H1 (cell line): ENCODE measurements around the gene HDAC7. TPM values are rescaled to one million over a fixed set of nuclear protein-coding genes. Genes with fewer than 3 reads are reported as not detected.

Source experiments
- CTCF ChIA-PET: fragments of 300-600 bp; sonication (Branson Sonifier 250); formaldehyde crosslinking; loops from one replicate; lab custom pipeline; 2021; ENCODE audit not compliant: partially characterized antibody; lab: Charles Lee
- POLR2A ChIA-PET: fragments of 300-600 bp; sonication (Branson Sonifier 250); formaldehyde crosslinking; loops from one replicate; lab custom pipeline; 2021; ENCODE audit warnings: inconsistent platforms; ENCODE audit not compliant: partially characterized antibody; lab: Charles Lee
- DNase-seq, 2 experiments: peaks; one replicate each; pipeline versions ENCODE4 v3.0.0 to v3.0.0-alpha.2; 2010 to 2022; ENCODE audit warnings: low spot score in 2 of 2, low read depth in 1 of 2, mixed read lengths in 1 of 2
- FAIRE-seq: peaks from 2 replicates; lab custom pipeline; 2011; peaks lifted over from hg19 to GRCh38; lab: Jason Lieb, UNC
- H2AFZ ChIP-seq: 2 replicates; pipeline ENCODE4 v1.8.1; 2012; ENCODE audit warnings: low read length, inconsistent platforms
- H2AK5ac ChIP-seq: 2 replicates; pipeline ENCODE4 v1.6.1; 2013; ENCODE audit warnings: low read depth, low read length
- H2BK120ac ChIP-seq: replicated peaks from 2 replicates; pipeline ENCODE3; 2013; ENCODE audit warnings: low read depth, low read length, inconsistent platforms
- H2BK12ac ChIP-seq: 2 replicates; pipeline ENCODE4 v1.6.1; 2013; ENCODE audit warnings: low read depth, low read length
- H2BK15ac ChIP-seq: 2 replicates; pipeline ENCODE4 v1.6.1; 2013; ENCODE audit warnings: low read length
- H2BK20ac ChIP-seq: 2 replicates; pipeline ENCODE4 v1.6.1; 2013; ENCODE audit warnings: low read length
- H2BK5ac ChIP-seq: 2 replicates; pipeline ENCODE4 v1.6.1; 2013; ENCODE audit warnings: low read depth, low read length
- H3K14ac ChIP-seq: 2 replicates; pipeline ENCODE4 v1.6.1; 2013; ENCODE audit warnings: inconsistent platforms; ENCODE audit not compliant: insufficient read length
- H3K18ac ChIP-seq: 2 replicates; pipeline ENCODE4 v1.6.1; 2013; ENCODE audit warnings: low read length; ENCODE audit errors: extremely low read depth
- H3K23ac ChIP-seq: 2 replicates; pipeline ENCODE4 v1.6.1; 2013; ENCODE audit warnings: inconsistent platforms; ENCODE audit not compliant: insufficient read length
- H3K23me2 ChIP-seq: 2 replicates; pipeline ENCODE4 v1.6.1; 2013; ENCODE audit warnings: low read depth, low read length
- H3K27ac ChIP-seq: 2 replicates; pipeline ENCODE4 v1.6.1; 2011; ENCODE audit warnings: low read depth, low read length, inconsistent platforms
- H3K27me3 ChIP-seq, 4 experiments: replicated peaks in 1 of 4; 1 replicate in 1 of 4; 2 replicates in 3 of 4; pipeline versions ENCODE4 v1.6.1 to v1.8.1; 2011 to 2013; ENCODE audit warnings: low read length in 3 of 4, mild to moderate bottlenecking in 3 of 4, inconsistent platforms in 2 of 4, mixed read lengths in 2 of 4, moderate library complexity in 1 of 4; ENCODE audit not compliant: control insufficient read depth in 3 of 4, insufficient read depth in 3 of 4; ENCODE audit errors: extremely low read depth in 1 of 4
- H3K36me3 ChIP-seq, 4 experiments: 2 replicates each; pipeline versions ENCODE4 v1.6.1 to v1.8.1; 2011 to 2013; ENCODE audit warnings: mild to moderate bottlenecking in 4 of 4, low read length in 3 of 4, moderate library complexity in 2 of 4, control low read depth in 1 of 4, inconsistent platforms in 1 of 4; ENCODE audit not compliant: insufficient read depth in 4 of 4, control insufficient read depth in 2 of 4
- H3K4ac ChIP-seq: replicated peaks from 2 replicates; pipeline ENCODE3; 2013; ENCODE audit warnings: low read length, low read depth, mixed read lengths, inconsistent platforms; ENCODE audit not compliant: insufficient read length
- H3K4me1 ChIP-seq, 4 experiments: replicated peaks in 1 of 4; 1 replicate in 1 of 4; 2 replicates in 3 of 4; pipeline versions ENCODE4 v1.6.1 to v1.8.1; 2011 to 2013; ENCODE audit warnings: low read length in 3 of 4, inconsistent platforms in 2 of 4, mixed read lengths in 1 of 4; ENCODE audit not compliant: insufficient read depth in 4 of 4, control insufficient read depth in 3 of 4
- H3K4me2 ChIP-seq, 2 experiments: 2 replicates each; pipeline versions ENCODE4 v1.6.1 to v1.8.1; 2011 to 2013; ENCODE audit warnings: low read depth in 2 of 2, low read length in 2 of 2, control low read depth in 1 of 2, inconsistent platforms in 1 of 2, mild to moderate bottlenecking in 1 of 2; ENCODE audit not compliant: insufficient read depth in 1 of 2
- H3K4me3 ChIP-seq, 4 experiments: fragments of 200-600, 300-600 bp in 1 of 4; sonication (generic), shearing (Covaris generic), sonication (Bioruptor Twin) in 1 of 4; 2 replicates each; pipeline versions ENCODE4 v1.5.1 to v1.8.1; 2011 to 2016; ENCODE audit warnings: low read length in 4 of 4, low read depth in 3 of 4, control low read depth in 2 of 4, inconsistent platforms in 2 of 4, mild to moderate bottlenecking in 2 of 4, mixed read lengths in 1 of 4, moderate library complexity in 1 of 4; ENCODE audit not compliant: insufficient read depth in 2 of 4; ENCODE audit errors: extremely low read depth in 1 of 4
- H3K56ac ChIP-seq: replicated peaks from 2 replicates; pipeline ENCODE3; 2013; ENCODE audit warnings: low read depth, mild to moderate bottlenecking, mixed read lengths, low read length, inconsistent platforms; ENCODE audit not compliant: insufficient read length
- H3K79me1 ChIP-seq: 2 replicates; pipeline ENCODE4 v1.6.1; 2013; ENCODE audit warnings: low read depth, low read length, control low read depth
- H3K79me2 ChIP-seq, 2 experiments: 2 replicates each; pipeline versions ENCODE4 v1.6.1 to v1.8.1; 2012 to 2013; ENCODE audit warnings: low read length in 2 of 2, mild to moderate bottlenecking in 2 of 2, inconsistent platforms in 1 of 2; ENCODE audit not compliant: insufficient read depth in 2 of 2, control insufficient read depth in 1 of 2
- H3K9ac ChIP-seq, 4 experiments: replicated peaks in 1 of 4; 1 replicate in 1 of 4; 2 replicates in 3 of 4; pipeline versions ENCODE4 v1.6.1 to v1.8.1; 2011 to 2013; ENCODE audit warnings: low read depth in 3 of 4, low read length in 3 of 4, control low read depth in 2 of 4, mild to moderate bottlenecking in 2 of 4, moderate library complexity in 2 of 4, inconsistent platforms in 1 of 4; ENCODE audit errors: extremely low read depth in 1 of 4
- H3K9me3 ChIP-seq, 2 experiments: 2 replicates each; pipeline versions ENCODE4 v1.6.1 to v1.8.1; 2012 to 2013; ENCODE audit warnings: mild to moderate bottlenecking in 2 of 2, moderate library complexity in 2 of 2, control low read depth in 1 of 2, inconsistent platforms in 1 of 2, low read depth in 1 of 2, low read length in 1 of 2, mixed read lengths in 1 of 2; ENCODE audit not compliant: insufficient read depth in 2 of 2
- H4K20me1 ChIP-seq, 2 experiments: replicated peaks in 1 of 2; 2 replicates each; pipeline versions ENCODE3 to v1.8.1; 2011 to 2013; ENCODE audit warnings: inconsistent platforms in 2 of 2, low read length in 2 of 2, mild to moderate bottlenecking in 1 of 2; ENCODE audit not compliant: insufficient read depth in 2 of 2, control insufficient read depth in 1 of 2
- H4K5ac ChIP-seq: 2 replicates; pipeline ENCODE4 v1.6.1; 2013; ENCODE audit warnings: low read length, low read depth, mixed read lengths, inconsistent platforms; ENCODE audit not compliant: insufficient read length
- H4K8ac ChIP-seq: 2 replicates; pipeline ENCODE4 v1.8.0; 2013; ENCODE audit warnings: mild to moderate bottlenecking, moderate library complexity, low read length, inconsistent platforms; ENCODE audit not compliant: insufficient read depth; ENCODE audit errors: extremely low read depth
- H4K91ac ChIP-seq: replicated peaks from 2 replicates; pipeline ENCODE3; 2013; ENCODE audit warnings: low read length, mixed read lengths, inconsistent platforms; ENCODE audit not compliant: insufficient read length
- CBX5 ChIP-seq: fragments of 300-800, 300-1000 bp; sonication (generic); IDR thresholded peaks from 2 replicates; pipeline ENCODE4 v1.7.1; 2016; ENCODE audit warnings: antibody characterized with exemption, low read length, low read depth
- CEBPB ChIP-seq: IDR thresholded peaks from 2 replicates; pipeline ENCODE4 v1.6.1; 2012; ENCODE audit warnings: low read depth, low read length
- GTF2F1 ChIP-seq: IDR thresholded peaks from 2 replicates; pipeline ENCODE4 v1.6.1; 2012; ENCODE audit warnings: low read depth, low read length, improper control_type of control experiment, borderline replicate concordance
- WGBS, 2 experiments: shearing (Covaris generic) in 1 of 2; methylation state at CpG; one replicate each; pipeline versions ENCODE4 v1.1.6 to v1.1.7; 2013 to 2015; ENCODE audit warnings: low lambda C conversion rate in 2 of 2, mixed read lengths in 2 of 2, inconsistent platforms in 1 of 2, low coverage in 1 of 2, missing lambda C conversion rate in 1 of 2; ENCODE audit not compliant: insufficient replicate concordance in 2 of 2, insufficient coverage in 1 of 2, insufficient read length in 1 of 2; ENCODE audit errors: extremely low coverage in 1 of 2, missing lambda C conversion rate in 1 of 2; 5-methylcytosine and 5-hydroxymethylcytosine counted together
- polyA plus RNA-seq, 7 experiments: library from polyadenylated mRNA; depleted of rRNA in 3 of 7; stranded (reverse) in 5 of 7; unstranded in 2 of 7; fragments of >200 nt in 5 of 7; fragments of 200-250 nt in 2 of 7; gene quantifications; 1 replicate in 5 of 7; 2 replicates in 1 of 7; 4 replicates in 1 of 7; pipeline versions ENCODE4 v1.2.1 to v1.2.3, GENCODE V29; 2011 to 2013; ENCODE audit warnings: missing spikeins in 2 of 7, mixed read lengths in 2 of 7
- total RNA-seq: library from RNA; stranded (reverse); fragmentation: NEBNext Ultra II Directional; extraction: Animal tissue kit (Norgen Biotek cat#: 25700); gene quantifications from 2 replicates; pipeline ENCODE4 v1.2.1, GENCODE V29; 2021
- TF ChIP-seq, protein P1 (sequence below): IDR thresholded peaks from 2 replicates; pipeline ENCODE4 v1.6.1; 2012; ENCODE audit warnings: inconsistent platforms

HDAC7 gene
- total and polyA plus RNA-seq, 2 of the 8 experiments (the other 6 are each of a cell fraction or from before 2014, with no cell fraction given) = 25.5 to 84.9 TPM

- no peak overlapping the region for H2AK5ac ChIP-seq
- no peaks in the 10 kb centered on the region for H3K9me3 ChIP-seq
- no peak overlapping the region for H2BK20ac ChIP-seq
- DNase-seq (no peak), FAIRE-seq (no peak)
- H2BK12ac ChIP-seq = no peak overlapping the region
- H2BK120ac ChIP-seq = no peak overlapping the region
- peaks cover 0 to 21% (median 11%) of the 10 kb centered on the region in 4 experiments; a peak in 4 of 7 replicates for H3K27me3 ChIP-seq
- H3K18ac ChIP-seq = no peak overlapping the region
- H3K4me1 ChIP-seq = peaks cover 0 to 25% (median 15%) of the 10 kb centered on the region in 4 experiments; a peak in 6 of 7 replicates
- no peak overlapping the region for H2AFZ ChIP-seq
- no peak overlapping the region for H3K14ac ChIP-seq
- peaks cover 4% of the 10 kb centered on the region; the same call in 1 of the 2 replicates for H3K23me2 ChIP-seq
- H3K36me3 ChIP-seq = no peaks in the 10 kb centered on the region
- no peak overlapping the region for H3K4ac ChIP-seq
- no peak overlapping the region for H3K27ac ChIP-seq
- H3K56ac ChIP-seq = no peak overlapping the region
- H3K23ac ChIP-seq = no peak overlapping the region
- no peak overlapping the region for H3K4me2 ChIP-seq
- H2BK15ac ChIP-seq = no peak overlapping the region
- CTCF ChIA-PET = interaction anchor here (0.6 to 58.8 kb wide), 12 partner anchors 9 to 128 kb away, joined by 3 to 2442 read pairs (median 6); partner anchors contain the start of genes ENDOU, RAPGEF3, RPAP3 and VDR
- no peaks in the 10 kb centered on the region for H3K79me1 ChIP-seq
- no peaks in the 10 kb centered on the region for H3K79me2 ChIP-seq
- no peak overlapping the region for H4K5ac ChIP-seq
- POLR2A ChIA-PET = interaction anchor here (0.7 to 4.4 kb wide), 9 partner anchors 10 to 71 kb away, joined by 3 to 22 read pairs (median 4); partner anchors contain the start of gene RPAP3
- H3K9ac ChIP-seq = no peak overlapping the region
- no peak overlapping the region for H4K91ac ChIP-seq
- no peak overlapping the region for H3K4me3 ChIP-seq
- 0 out of 2 replicates have a peak overlapping the region, but pooled peaks have one; percentile 35 for H2BK5ac ChIP-seq
- no peak overlapping the region for H4K8ac ChIP-seq
- H4K20me1 ChIP-seq = peaks cover 0 to 18% of the 10 kb centered on the region in 2 experiments
- WGBS, 2 experiments = 87% methylated on average over 1 of the region's 1 CpG; no CpG with 5 or more reads in 1 of the 2 experiments
- TF ChIP-seq, protein P1, sequence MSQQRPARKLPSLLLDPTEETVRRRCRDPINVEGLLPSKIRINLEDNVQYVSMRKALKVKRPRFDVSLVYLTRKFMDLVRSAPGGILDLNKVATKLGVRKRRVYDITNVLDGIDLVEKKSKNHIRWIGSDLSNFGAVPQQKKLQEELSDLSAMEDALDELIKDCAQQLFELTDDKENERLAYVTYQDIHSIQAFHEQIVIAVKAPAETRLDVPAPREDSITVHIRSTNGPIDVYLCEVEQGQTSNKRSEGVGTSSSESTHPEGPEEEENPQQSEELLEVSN = no peak
- TF ChIP-seq CBX5 (no peak), CEBPB (no peak), GTF2F1 (no peak)
Measured at GRCh38 chr12:47777151-47777550, 42.6 kb downstream of the HDAC7 start.
